Prostate gland (tissue), 2 donors: Measurements from ENCODE around the gene DPP3.

ENCODE experiments used
- POLR2AphosphoS5 ChIP-seq: sonication (generic); formaldehyde crosslinking; IDR thresholded peaks from one replicate; pipeline ENCODE4 v1.6.1; 2017; ENCODE audit warnings: antibody characterized with exemption
- TF ChIP-seq, protein P1 (sequence below), 4 experiments: fragments of 200-600 bp in 2 of 4; fragments of 450-650 bp in 2 of 4; sonication (generic) in 2 of 4; IDR thresholded peaks; 1 replicate in 3 of 4; 2 replicates in 1 of 4; pipeline ENCODE4 v1.5.1; 2016 to 2019; ENCODE audit warnings: antibody characterized with exemption in 4 of 4, mild to moderate bottlenecking in 2 of 4, moderate library complexity in 2 of 4

DNA sequence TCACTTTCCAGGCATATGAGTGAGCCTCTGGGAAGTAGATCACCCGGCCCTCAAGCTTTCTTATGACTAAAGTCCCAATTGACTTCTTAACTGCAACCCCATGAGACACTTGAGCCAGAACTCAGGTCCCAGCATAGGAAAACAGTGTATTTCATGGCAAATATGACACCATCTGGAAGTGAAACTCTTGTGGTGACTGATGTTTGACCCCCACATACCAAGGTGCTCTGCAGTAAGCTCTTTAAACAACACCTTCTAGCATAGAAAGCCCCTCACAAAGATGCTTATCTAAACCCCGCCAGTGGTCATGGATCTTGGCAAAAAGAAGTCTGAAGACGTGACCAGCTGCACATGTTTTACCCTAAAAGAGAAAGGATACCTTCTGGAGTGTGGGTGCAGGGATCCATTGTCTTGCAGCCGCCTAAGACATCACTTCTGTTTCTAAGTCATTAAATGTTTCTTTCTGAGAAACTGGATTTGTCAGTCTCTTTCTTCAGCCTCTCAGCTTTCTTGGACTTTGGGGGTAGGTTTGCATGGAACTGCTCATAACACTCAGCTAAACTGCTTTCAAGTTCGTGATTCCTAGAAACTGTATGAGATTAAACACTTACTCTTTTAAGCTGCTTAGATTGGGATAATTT lies 21.0 kb upstream of the DPP3 start:
- TF ChIP-seq, protein P1, sequence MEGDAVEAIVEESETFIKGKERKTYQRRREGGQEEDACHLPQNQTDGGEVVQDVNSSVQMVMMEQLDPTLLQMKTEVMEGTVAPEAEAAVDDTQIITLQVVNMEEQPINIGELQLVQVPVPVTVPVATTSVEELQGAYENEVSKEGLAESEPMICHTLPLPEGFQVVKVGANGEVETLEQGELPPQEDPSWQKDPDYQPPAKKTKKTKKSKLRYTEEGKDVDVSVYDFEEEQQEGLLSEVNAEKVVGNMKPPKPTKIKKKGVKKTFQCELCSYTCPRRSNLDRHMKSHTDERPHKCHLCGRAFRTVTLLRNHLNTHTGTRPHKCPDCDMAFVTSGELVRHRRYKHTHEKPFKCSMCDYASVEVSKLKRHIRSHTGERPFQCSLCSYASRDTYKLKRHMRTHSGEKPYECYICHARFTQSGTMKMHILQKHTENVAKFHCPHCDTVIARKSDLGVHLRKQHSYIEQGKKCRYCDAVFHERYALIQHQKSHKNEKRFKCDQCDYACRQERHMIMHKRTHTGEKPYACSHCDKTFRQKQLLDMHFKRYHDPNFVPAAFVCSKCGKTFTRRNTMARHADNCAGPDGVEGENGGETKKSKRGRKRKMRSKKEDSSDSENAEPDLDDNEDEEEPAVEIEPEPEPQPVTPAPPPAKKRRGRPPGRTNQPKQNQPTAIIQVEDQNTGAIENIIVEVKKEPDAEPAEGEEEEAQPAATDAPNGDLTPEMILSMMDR (IDR thresholded peaks at IDR 0.05) = no peak
- TF ChIP-seq POLR2AphosphoS5 = no peak
